PFSK-1 (cell line): ENCODE results near the gene INTS11.

ENCODE experiments used
- FOXP2 ChIP-seq: optimal IDR thresholded peaks from 2 replicates; pipeline ENCODE3; 2011; ENCODE audit warnings: borderline replicate concordance, control low read depth, inconsistent platforms; ENCODE audit not compliant: insufficient read depth; ENCODE audit errors: extremely low read length, extremely low read depth
- POLR2AphosphoS5 ChIP-seq: IDR thresholded peaks from 2 replicates; pipeline ENCODE4 v1.6.1; 2012; ENCODE audit warnings: low read depth, mild to moderate bottlenecking, control low read depth, low read length, moderate library complexity
- REST ChIP-seq, 2 experiments: IDR thresholded peaks; 2 replicates each; pipeline versions ENCODE4 v1.6.1 to v1.8.0; 2011 to 2012; ENCODE audit warnings: low read depth in 2 of 2, low read length in 2 of 2, control low read depth in 1 of 2, inconsistent platforms in 1 of 2, mild to moderate bottlenecking in 1 of 2, moderate library complexity in 1 of 2; ENCODE audit not compliant: insufficient read depth in 1 of 2
- SIN3A ChIP-seq: IDR thresholded peaks from 2 replicates; pipeline ENCODE4 v1.6.1; 2012; ENCODE audit warnings: mild to moderate bottlenecking, low read length, moderate library complexity, borderline replicate concordance; ENCODE audit not compliant: insufficient read depth
- TAF1 ChIP-seq: IDR thresholded peaks from 2 replicates; pipeline ENCODE4 v1.6.1; 2012; ENCODE audit warnings: low read length, control low read depth, borderline replicate concordance; ENCODE audit not compliant: insufficient read depth

The INTS11 gene

GRCh38 chr1:1280782-1281481 lies 43.5 kb downstream of the INTS11 start:
- TF ChIP-seq POLR2AphosphoS5: no peak
- TF ChIP-seq TAF1: no peak
- TF ChIP-seq SIN3A: no peak
- no peak for TF ChIP-seq REST (IDR thresholded peaks at IDR 0.05; ENCODE audit: insufficient read depth in 1 of 2, low read depth in 2 of 2, low read length in 2 of 2)
- no peak for TF ChIP-seq FOXP2

GRCh38 chr1:1279028-1279427 lies 45.4 kb downstream of the INTS11 start:
- TF ChIP-seq REST (IDR thresholded peaks at IDR 0.05; ENCODE audit: insufficient read depth in 1 of 2, low read depth in 2 of 2, low read length in 2 of 2) (no peak), TAF1 (no peak), FOXP2 (no peak), SIN3A (no peak), POLR2AphosphoS5 (no peak)

- TF ChIP-seq FOXP2: no peak
- no peak for TF ChIP-seq TAF1
- TF ChIP-seq SIN3A: no peak
- TF ChIP-seq REST (IDR thresholded peaks at IDR 0.05; ENCODE audit: insufficient read depth in 1 of 2, low read depth in 2 of 2, low read length in 2 of 2): no peak
Observed at GRCh38 chr1:1278620-1279019, 45.8 kb downstream of the INTS11 start.

- no peak for TF ChIP-seq POLR2AphosphoS5
- no peak for TF ChIP-seq REST (IDR thresholded peaks at IDR 0.05; ENCODE audit: insufficient read depth in 1 of 2, low read depth in 2 of 2, low read length in 2 of 2)
- TF ChIP-seq FOXP2: no peak
- no peak for TF ChIP-seq TAF1
- TF ChIP-seq SIN3A: no peak
Observed at GRCh38 chr1:1275836-1276235, 48.6 kb downstream of the INTS11 start.

- TF ChIP-seq SIN3A (no peak), FOXP2 (no peak), REST (IDR thresholded peaks at IDR 0.05; ENCODE audit: insufficient read depth in 1 of 2, low read depth in 2 of 2, low read length in 2 of 2) (no peak), POLR2AphosphoS5 (no peak), TAF1 (no peak)
Observed at GRCh38 chr1:1274931-1275431, 49.5 kb downstream of the INTS11 start.
